Cerebellar nuclear complex (tissue), 1 donor: ENCODE data around the gene ZEB2.

Experiments used
- DNase-seq, 2 experiments: peaks; one replicate each; lab custom pipeline; 2025; lab: John Stamatoyannopoulos, UW

Gene ZEB2

GRCh38 chr2:144519934-144520731, at the start of gene ZEB2:
TSS of gene ZEB2 (minus strand) at chr2:144520119. CDS start at chr2:144517350, 2,769 bp downstream.
- DNase-seq: no peak

GRCh38 chr2:144567745-144568144, 47.8 kb upstream of the ZEB2 start:
- no peak for DNase-seq

GRCh38 chr2:144566448-144566847, 46.5 kb upstream of the ZEB2 start:
- no peak for DNase-seq

- no peak for DNase-seq
These were observed 40.3 kb upstream of the ZEB2 start for GRCh38 chr2:144560251-144560650.

- DNase-seq: no peak
These were observed 39.8 kb upstream of the ZEB2 start for GRCh38 chr2:144559681-144560080.

- no peak for DNase-seq
These were observed 39.3 kb upstream of the ZEB2 start for GRCh38 chr2:144559242-144559641.

GRCh38 chr2:144554492-144555210, 34.7 kb upstream of the ZEB2 start:
- no peak for DNase-seq

GRCh38 chr2:144553379-144553778, 33.5 kb upstream of the ZEB2 start:
- no peak for DNase-seq

GRCh38 chr2:144552821-144553220, 32.9 kb upstream of the ZEB2 start:
- no peak for DNase-seq

- DNase-seq: no peak
These were observed 31.0 kb upstream of the ZEB2 start for GRCh38 chr2:144550911-144551310.

GRCh38 chr2:144550084-144550483, 30.2 kb upstream of the ZEB2 start:
- no peak for DNase-seq

- no peak for DNase-seq
These were observed 28.7 kb upstream of the ZEB2 start for GRCh38 chr2:144548532-144549191.

- DNase-seq: no peak
These were observed 28.2 kb upstream of the ZEB2 start for GRCh38 chr2:144548088-144548487.

- DNase-seq: no peak
These were observed 27.6 kb upstream of the ZEB2 start for GRCh38 chr2:144547494-144547893.

- no peak for DNase-seq
These were observed 27.0 kb upstream of the ZEB2 start for GRCh38 chr2:144546933-144547332.

GRCh38 chr2:144545787-144546186, 25.9 kb upstream of the ZEB2 start:
- DNase-seq: no peak

GRCh38 chr2:144544053-144544452, 24.1 kb upstream of the ZEB2 start:
- DNase-seq: no peak

GRCh38 chr2:144541396-144541795, 21.5 kb upstream of the ZEB2 start:
- DNase-seq: no peak

GRCh38 chr2:144539289-144539782, 19.4 kb upstream of the ZEB2 start:
- DNase-seq: no peak

- no peak for DNase-seq
These were observed 15.4 kb upstream of the ZEB2 start for GRCh38 chr2:144535300-144535699.

GRCh38 chr2:144533221-144533620, 13.3 kb upstream of the ZEB2 start:
- DNase-seq: no peak

GRCh38 chr2:144530596-144530995, 10.7 kb upstream of the ZEB2 start:
- DNase-seq: no peak

- no peak for DNase-seq
These were observed 9.9 kb upstream of the ZEB2 start for GRCh38 chr2:144529841-144530240.
